ENCODE measurements around the gene MRPL30. TPM values are rescaled to one million over a fixed set of nuclear protein-coding genes. Genes with fewer than 3 reads are reported as not detected.
"Not testable (repeated sequence)": the region's sequence is repeated elsewhere in the genome, so short reads cannot be mapped to it uniquely, and the experiment has no call there.

MRPL30 gene
- total RNA-seq, 6 experiments from 2014 or later = 13.3 to 28.2 (median 14.2) TPM

GRCh38 chr2:99183025-99183424 lies 2.0 kb downstream of the MRPL30 start:
- DNase-seq = no peak
- intact Hi-C loops (cut with DNase I) = no loop called here
- Histone ChIP-seq H3K36me3 (no peaks in the 10 kb centered on the region), H3K27me3 (no peaks in the 10 kb centered on the region), H3K27ac (no peak overlapping the region), H3K9me3 (no peaks in the 10 kb centered on the region), H3K4me1 (peaks cover 0 to 33% (median 8%) of the 10 kb centered on the region in 4 donors), H3K4me3 (no peak overlapping the region)
- WGBS (ENCODE audit: insufficient coverage, low coverage, low lambda C conversion rate, missing lambda C conversion rate) = no CpG with 5 or more reads among the region's 3 CpGs
- no peak for ATAC-seq
- no peak for TF ChIP-seq POLR2A (IDR thresholded peaks at IDR 0.05)
- TF ChIP-seq, protein P1, sequence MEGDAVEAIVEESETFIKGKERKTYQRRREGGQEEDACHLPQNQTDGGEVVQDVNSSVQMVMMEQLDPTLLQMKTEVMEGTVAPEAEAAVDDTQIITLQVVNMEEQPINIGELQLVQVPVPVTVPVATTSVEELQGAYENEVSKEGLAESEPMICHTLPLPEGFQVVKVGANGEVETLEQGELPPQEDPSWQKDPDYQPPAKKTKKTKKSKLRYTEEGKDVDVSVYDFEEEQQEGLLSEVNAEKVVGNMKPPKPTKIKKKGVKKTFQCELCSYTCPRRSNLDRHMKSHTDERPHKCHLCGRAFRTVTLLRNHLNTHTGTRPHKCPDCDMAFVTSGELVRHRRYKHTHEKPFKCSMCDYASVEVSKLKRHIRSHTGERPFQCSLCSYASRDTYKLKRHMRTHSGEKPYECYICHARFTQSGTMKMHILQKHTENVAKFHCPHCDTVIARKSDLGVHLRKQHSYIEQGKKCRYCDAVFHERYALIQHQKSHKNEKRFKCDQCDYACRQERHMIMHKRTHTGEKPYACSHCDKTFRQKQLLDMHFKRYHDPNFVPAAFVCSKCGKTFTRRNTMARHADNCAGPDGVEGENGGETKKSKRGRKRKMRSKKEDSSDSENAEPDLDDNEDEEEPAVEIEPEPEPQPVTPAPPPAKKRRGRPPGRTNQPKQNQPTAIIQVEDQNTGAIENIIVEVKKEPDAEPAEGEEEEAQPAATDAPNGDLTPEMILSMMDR (IDR thresholded peaks at IDR 0.05) = no peak

DNA sequence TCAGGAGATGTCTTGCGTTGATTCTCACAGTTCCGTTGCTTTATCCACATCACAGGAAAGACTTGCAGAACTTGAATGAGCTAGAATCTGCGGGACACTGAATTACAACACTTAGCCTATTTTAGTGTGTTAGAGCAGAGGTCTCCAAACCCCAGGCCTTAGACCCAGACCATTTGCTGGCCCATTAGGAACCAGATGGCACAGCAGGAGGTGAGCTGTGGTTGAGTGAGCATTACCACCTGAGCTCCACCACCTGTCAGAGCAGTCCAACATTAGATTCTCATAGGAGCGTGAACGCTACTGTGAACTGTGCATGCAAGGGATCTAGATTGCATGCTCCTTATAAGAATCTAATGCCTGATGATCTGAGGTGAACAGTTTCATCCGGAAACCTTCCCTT lies 3.8 kb downstream of the MRPL30 start:
- H3K36me3 ChIP-seq = peaks cover 0 to under 1% (median 0%) of the 10 kb centered on the region in 4 donors
- WGBS (ENCODE audit: insufficient coverage, low coverage, low lambda C conversion rate, missing lambda C conversion rate) = 80% methylated on average over 5 of the region's 6 CpGs
- H3K9me3 ChIP-seq = no peaks in the 10 kb centered on the region
- intact Hi-C loops (cut with DNase I) = no loop called here
- no peak for TF ChIP-seq POLR2A (IDR thresholded peaks at IDR 0.05)
- TF ChIP-seq, protein P1 (IDR thresholded peaks at IDR 0.05) = no peak
- no peak overlapping the region for H3K27ac ChIP-seq
- H3K27me3 ChIP-seq = no peaks in the 10 kb centered on the region
- H3K4me3 ChIP-seq = no peak overlapping the region
- peaks cover 0 to 25% (median 7%) of the 10 kb centered on the region in 4 donors for H3K4me1 ChIP-seq
- DNase-seq (no peak), ATAC-seq (no peak)

DNA sequence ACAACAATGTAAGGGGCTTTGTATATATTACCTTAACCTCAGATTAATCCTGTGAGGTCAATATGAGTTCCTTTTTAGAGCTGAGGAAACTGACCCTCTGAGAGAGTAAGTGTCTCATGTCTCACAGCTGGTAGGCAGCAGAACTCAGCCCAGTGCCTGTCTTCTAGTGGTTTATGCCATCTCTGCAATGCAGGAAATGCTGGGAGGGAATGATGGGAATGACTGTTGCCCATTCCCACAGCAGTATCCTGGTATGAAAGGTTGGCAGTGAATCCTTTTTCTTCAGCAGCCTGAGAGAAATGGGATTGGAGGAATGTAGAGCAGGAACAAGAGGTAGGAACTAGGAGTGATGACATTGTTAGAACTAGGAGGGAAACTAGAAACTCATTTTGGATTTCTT lies 6.0 kb downstream of the MRPL30 start:
- intact Hi-C loops (cut with DNase I) = no loop called here
- TF ChIP-seq, protein P1 (IDR thresholded peaks at IDR 0.05) = no peak
- TF ChIP-seq POLR2A (IDR thresholded peaks at IDR 0.05) = no peak
- H3K27ac ChIP-seq = no peak overlapping the region
- H3K27me3 ChIP-seq = no peaks in the 10 kb centered on the region
- H3K36me3 ChIP-seq = peaks cover 0 to 4% (median 0%) of the 10 kb centered on the region in 4 donors
- H3K4me3 ChIP-seq = no peak overlapping the region
- no peaks in the 10 kb centered on the region for H3K9me3 ChIP-seq
- DNase-seq (no peak), ATAC-seq (no peak)
- H3K4me1 ChIP-seq = peaks cover 0 to 13% (median 4%) of the 10 kb centered on the region in 4 donors

- ATAC-seq = no peak
- peaks cover 0 to 4% (median 0%) of the 10 kb centered on the region in 4 donors for H3K36me3 ChIP-seq
- no peak overlapping the region for H3K4me3 ChIP-seq
- no peak overlapping the region for H3K27ac ChIP-seq
- no peaks in the 10 kb centered on the region for H3K27me3 ChIP-seq
- no peaks in the 10 kb centered on the region for H3K9me3 ChIP-seq
- intact Hi-C loops (cut with DNase I) = no loop called here
- TF ChIP-seq, protein P1 (IDR thresholded peaks at IDR 0.05) = no peak
- TF ChIP-seq POLR2A (IDR thresholded peaks at IDR 0.05) = no peak
- no peaks in the 10 kb centered on the region for H3K4me1 ChIP-seq
- WGBS (ENCODE audit: insufficient coverage, low coverage, low lambda C conversion rate, missing lambda C conversion rate) = 79% methylated on average over 2 of the region's 3 CpGs
- DNase-seq = no peak
These were observed 7.4 kb downstream of the MRPL30 start for GRCh38 chr2:99188357-99188756.

DNA sequence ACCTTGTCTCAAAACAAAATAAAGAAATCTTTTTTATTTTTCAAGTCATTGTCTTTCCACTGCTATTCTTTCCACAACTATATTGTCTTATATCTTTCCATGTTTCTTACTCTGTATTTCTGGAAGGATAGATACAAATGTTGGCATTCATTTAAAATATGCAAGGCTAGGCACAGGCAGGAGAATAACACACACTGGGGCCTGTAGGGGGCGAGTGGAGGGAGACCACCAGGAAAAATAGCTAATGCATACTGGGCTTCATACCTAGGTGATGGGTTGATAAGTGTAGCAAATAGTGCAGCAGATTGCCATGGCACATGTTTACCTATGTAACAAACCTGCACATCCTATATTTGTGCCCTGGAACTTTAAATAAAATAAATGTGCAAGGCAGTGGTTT lies 9.6 kb downstream of the MRPL30 start:
- 100% methylated on average over 1 of the region's 1 CpG for WGBS (ENCODE audit: insufficient coverage, low coverage, low lambda C conversion rate, missing lambda C conversion rate)
- intact Hi-C loops (cut with DNase I) = no loop called here
- ATAC-seq (no peak), DNase-seq (no peak)
- Histone ChIP-seq H3K4me3 (no peak overlapping the region), H3K9me3 (no peaks in the 10 kb centered on the region), H3K27me3 (no peaks in the 10 kb centered on the region), H3K4me1 (no peaks in the 10 kb centered on the region), H3K27ac (no peak overlapping the region), H3K36me3 (peaks cover 0 to 15% (median 7%) of the 10 kb centered on the region in 4 donors)
- TF ChIP-seq, protein P1 (IDR thresholded peaks at IDR 0.05) = no peak
- TF ChIP-seq POLR2A (IDR thresholded peaks at IDR 0.05) = no peak

DNA sequence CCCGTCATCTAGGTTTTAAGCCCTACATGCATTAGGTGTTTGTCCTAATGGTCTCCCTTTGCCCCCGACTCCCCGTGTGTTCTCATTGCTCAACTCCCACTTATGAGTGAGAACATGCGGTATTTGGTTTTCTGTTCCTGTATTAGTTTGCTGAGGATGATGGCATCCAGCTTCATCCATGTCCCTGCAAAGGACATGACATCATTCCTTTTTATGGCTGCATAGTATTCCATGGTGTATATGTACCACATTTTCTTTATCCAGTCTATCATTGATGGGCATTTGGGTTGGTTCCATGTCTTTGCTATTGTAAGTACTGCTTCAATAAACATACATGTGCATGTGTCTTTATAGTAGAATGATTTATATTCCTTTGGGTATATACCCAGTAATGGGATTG lies 11.4 kb downstream of the MRPL30 start:
- H3K4me1 ChIP-seq; ATAC-seq; DNase-seq; H3K27me3 ChIP-seq; H3K4me3 ChIP-seq; H3K9me3 ChIP-seq; H3K27ac ChIP-seq; intact Hi-C loops (cut with DNase I): not testable (repeated sequence)
- H3K36me3 ChIP-seq = peaks cover 0 to 32% (median 16%) of the 10 kb centered on the region in 4 donors
- WGBS (ENCODE audit: insufficient coverage, low coverage, low lambda C conversion rate, missing lambda C conversion rate) = 90% methylated on average over 4 of the region's 4 CpGs
